Glomerular visceral epithelial cell (primary cell): ENCODE measurements around the gene OR51B4.
"Not testable (repeated sequence)": the region's sequence is repeated elsewhere in the genome, so short reads cannot be mapped to it uniquely, and the experiment has no call there.

Experiments used
- DNase-seq: peaks from one replicate; pipeline ENCODE4 v3.0.0-alpha.2; 2016; ENCODE audit errors: extremely low spot score

OR51B4 gene

GRCh38 chr11:5274395-5274794 lies 27.4 kb downstream of the OR51B4 start:
- DNase-seq = peak; percentile 2

- DNase-seq = no peak
These were observed 29.2 kb downstream of the OR51B4 start for GRCh38 chr11:5272395-5273017.

GRCh38 chr11:5269715-5270147 lies 32.0 kb downstream of the OR51B4 start, which contains the start of gene HBE1:
TSS of gene HBE1 (minus strand) at chr11:5269945. CDS start at chr11:5269890, 55 bp downstream.
- DNase-seq = no peak

- no peak for DNase-seq
These were observed 34.6 kb downstream of the OR51B4 start for GRCh38 chr11:5267033-5267563.

- DNase-seq = no peak
These were observed 35.1 kb downstream of the OR51B4 start for GRCh38 chr11:5266609-5267008.

- no peak for DNase-seq
These were observed 35.9 kb downstream of the OR51B4 start for GRCh38 chr11:5265832-5266231.

- DNase-seq = no peak
These were observed 43.0 kb downstream of the OR51B4 start for GRCh38 chr11:5258543-5259262.

- DNase-seq = no peak
These were observed 44.5 kb downstream of the OR51B4 start for GRCh38 chr11:5257296-5257695.

GRCh38 chr11:5254646-5255413 lies 46.9 kb downstream of the OR51B4 start, which contains the start of gene HBG2:
TSS of gene HBG2 (minus strand) at chr11:5254781. CDS start at chr11:5254728, 53 bp downstream.
- DNase-seq = not testable (repeated sequence)

GRCh38 chr11:5254023-5254422 lies 47.7 kb downstream of the OR51B4 start:
- not testable (repeated sequence) for DNase-seq

GRCh38 chr11:5253440-5253839 lies 48.3 kb downstream of the OR51B4 start:
- DNase-seq = not testable (repeated sequence)

- DNase-seq = no peak
These were observed 48.9 kb downstream of the OR51B4 start for GRCh38 chr11:5252919-5253265.

- no peak for DNase-seq
These were observed 49.4 kb downstream of the OR51B4 start for GRCh38 chr11:5252192-5252918.

- no peak for DNase-seq
These were observed 50.0 kb downstream of the OR51B4 start for GRCh38 chr11:5251746-5252145.
